ENCODE results near the gene KLF15.

KLF15 gene

DNA sequence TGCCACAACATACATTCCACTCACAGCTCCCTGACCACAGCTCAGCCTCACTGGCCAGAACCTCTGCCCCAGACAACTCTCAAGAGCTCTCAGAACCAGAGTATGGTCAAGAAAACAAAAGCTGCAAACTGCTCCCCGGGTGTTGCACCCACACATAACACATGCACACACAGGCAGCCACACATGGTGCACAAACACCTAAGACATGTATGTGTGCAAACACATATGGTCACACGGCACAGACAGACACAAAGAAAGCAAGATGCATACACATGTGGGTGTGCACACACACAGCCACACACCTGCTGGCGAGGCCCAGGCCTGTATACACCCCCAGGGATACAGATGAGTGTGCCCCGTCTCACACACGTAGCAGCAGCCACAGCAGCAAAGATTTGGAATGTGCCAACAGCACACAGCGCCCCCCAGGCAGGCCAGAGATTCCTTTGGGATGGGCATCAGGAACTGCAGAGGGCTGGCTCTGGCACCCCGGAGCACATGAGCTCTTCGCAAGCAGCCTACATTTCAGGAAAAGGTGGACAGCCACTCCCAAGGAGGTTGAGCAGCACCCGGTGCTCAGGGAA is 6.6 kb downstream of the KLF15 start:
- no peaks in the 10 kb centered on the region for H3K27me3 ChIP-seq (ENCODE audit: insufficient read depth, low read length)
- no peaks in the 10 kb centered on the region for H3K36me3 ChIP-seq (ENCODE audit: insufficient read depth, low read length)
- WGBS = 92% methylated on average over 9 of the region's 9 CpGs
- H3K27ac ChIP-seq (ENCODE audit: low read depth, low read length) = no peak overlapping the region
- H3K4me3 ChIP-seq (ENCODE audit: low read length) = no peak overlapping the region
- H3K4me1 ChIP-seq (ENCODE audit: insufficient read depth, low read length) = peaks cover 4% of the 10 kb centered on the region
- no peak overlapping the region for H3K9ac ChIP-seq (ENCODE audit: low read depth, low read length)
- H3K9me3 ChIP-seq (ENCODE audit: insufficient read depth, low read depth, low read length) = no peaks in the 10 kb centered on the region

DNA sequence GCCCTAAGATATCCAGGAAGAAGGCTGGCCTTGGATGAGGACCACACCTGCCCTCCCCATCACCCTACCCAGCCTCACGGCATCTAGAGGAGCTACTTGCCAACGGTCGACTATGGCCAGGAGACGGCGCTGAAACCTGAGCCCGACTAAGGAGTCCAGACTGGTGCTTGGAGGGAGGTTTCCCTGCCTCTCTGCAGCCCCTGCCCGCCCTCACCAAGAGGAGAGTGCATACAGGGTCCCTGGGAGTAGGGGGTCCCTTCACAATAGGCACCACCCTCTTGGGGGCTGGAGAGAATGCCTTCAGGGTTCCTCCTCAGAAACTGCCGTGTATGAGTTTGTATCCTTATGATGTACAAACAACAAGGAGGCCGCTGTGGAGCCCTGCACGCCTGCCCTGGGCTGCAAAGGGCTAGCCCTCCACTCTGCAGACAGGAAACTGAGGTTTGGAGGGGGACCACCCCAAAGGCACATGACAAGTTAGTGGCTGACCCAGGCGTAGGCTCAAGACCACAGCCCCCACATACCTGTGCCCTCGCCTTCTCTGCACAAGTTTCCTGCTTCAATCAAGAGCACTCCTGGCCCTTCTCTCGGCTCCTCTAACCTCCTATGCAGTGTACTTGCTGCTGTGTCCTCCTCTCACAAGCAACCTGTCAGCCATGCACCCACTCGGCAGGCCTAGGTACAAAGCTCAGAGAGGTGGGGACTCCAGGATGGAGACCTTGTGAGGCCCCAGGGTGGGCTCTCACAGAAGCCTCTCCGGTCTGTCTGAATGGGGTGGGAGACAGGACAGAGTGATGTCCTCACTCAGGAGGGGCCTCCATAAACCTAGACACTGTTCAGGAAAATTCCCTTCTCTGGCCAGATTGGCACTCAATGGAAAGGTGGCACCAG is 7.4 kb downstream of the KLF15 start:
- Histone ChIP-seq H3K27ac (ENCODE audit: low read depth, low read length) (no peak overlapping the region), H3K9ac (ENCODE audit: low read depth, low read length) (no peak overlapping the region)
- WGBS = 91% methylated on average over 15 of the region's 15 CpGs

GRCh38 chr3:126349071-126349470 is 8.1 kb downstream of the KLF15 start:
- no peaks in the 10 kb centered on the region for H3K36me3 ChIP-seq (ENCODE audit: insufficient read depth, low read length)
- no peaks in the 10 kb centered on the region for H3K4me1 ChIP-seq (ENCODE audit: insufficient read depth, low read length)
- H3K27ac ChIP-seq (ENCODE audit: low read depth, low read length) = no peak overlapping the region
- 94% methylated on average over 6 of the region's 6 CpGs for WGBS
- no peaks in the 10 kb centered on the region for H3K27me3 ChIP-seq (ENCODE audit: insufficient read depth, low read length)
- H3K9ac ChIP-seq (ENCODE audit: low read depth, low read length) = no peak overlapping the region
- H3K4me3 ChIP-seq (ENCODE audit: low read length) = no peak overlapping the region
- H3K9me3 ChIP-seq (ENCODE audit: insufficient read depth, low read depth, low read length) = no peaks in the 10 kb centered on the region

More for the DNA sequence above, 7.4 kb downstream of the KLF15 start:
- no peaks in the 10 kb centered on the region for H3K27me3 ChIP-seq (ENCODE audit: insufficient read depth, low read length)
- H3K4me3 ChIP-seq (ENCODE audit: low read length) = no peak overlapping the region
- H3K4me1 ChIP-seq (ENCODE audit: insufficient read depth, low read length) = no peaks in the 10 kb centered on the region
- no peaks in the 10 kb centered on the region for H3K9me3 ChIP-seq (ENCODE audit: insufficient read depth, low read depth, low read length)
- H3K36me3 ChIP-seq (ENCODE audit: insufficient read depth, low read length) = no peaks in the 10 kb centered on the region

DNA sequence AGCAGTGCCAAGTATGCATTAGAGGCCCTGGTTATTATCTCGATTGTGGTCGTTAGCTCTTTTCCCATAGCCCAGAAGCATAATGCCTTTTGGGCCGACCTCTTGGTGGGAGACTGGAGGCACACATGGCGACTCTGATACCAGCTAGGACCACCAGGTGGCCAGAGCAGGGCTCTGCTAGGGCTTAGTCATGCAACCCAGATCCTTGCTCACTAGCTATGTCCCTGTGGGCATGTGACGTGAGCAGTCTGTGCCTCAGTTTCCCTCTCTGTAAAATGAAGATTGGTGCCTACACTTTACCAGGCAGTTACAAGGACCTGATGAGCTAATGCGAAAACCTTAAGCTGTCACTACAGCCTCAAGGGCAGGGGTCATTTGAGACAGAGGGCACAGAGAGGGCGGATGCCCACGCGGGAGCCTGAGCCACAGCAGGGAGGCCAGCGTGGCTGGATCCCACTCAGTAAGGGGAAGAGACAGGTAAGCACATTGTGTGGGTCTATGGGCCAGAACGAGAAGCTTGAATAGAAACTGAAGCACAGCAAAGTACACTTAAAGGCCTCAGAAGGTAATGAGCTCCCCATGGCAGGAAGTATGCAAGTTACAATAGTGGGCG is 8.8 kb downstream of the KLF15 start:
- H3K36me3 ChIP-seq (ENCODE audit: insufficient read depth, low read length) = no peaks in the 10 kb centered on the region
- H3K9ac ChIP-seq (ENCODE audit: low read depth, low read length) = no peak overlapping the region
- no peaks in the 10 kb centered on the region for H3K9me3 ChIP-seq (ENCODE audit: insufficient read depth, low read depth, low read length)
- no peak overlapping the region for H3K4me3 ChIP-seq (ENCODE audit: low read length)
- no peak overlapping the region for H3K27ac ChIP-seq (ENCODE audit: low read depth, low read length)
- H3K27me3 ChIP-seq (ENCODE audit: insufficient read depth, low read length) = no peaks in the 10 kb centered on the region
- no peaks in the 10 kb centered on the region for H3K4me1 ChIP-seq (ENCODE audit: insufficient read depth, low read length)
- 91% methylated on average over 12 of the region's 12 CpGs for WGBS

- no peaks in the 10 kb centered on the region for H3K9me3 ChIP-seq (ENCODE audit: insufficient read depth, low read depth, low read length)
- H3K4me1 ChIP-seq (ENCODE audit: insufficient read depth, low read length) = peaks cover 3% of the 10 kb centered on the region; the same call in 1 of the 2 replicates
- H3K27me3 ChIP-seq (ENCODE audit: insufficient read depth, low read length) = no peaks in the 10 kb centered on the region
- H3K4me3 ChIP-seq (ENCODE audit: low read length) = no peak overlapping the region
- 89% methylated on average over 8 of the region's 8 CpGs for WGBS
- H3K36me3 ChIP-seq (ENCODE audit: insufficient read depth, low read length) = no peaks in the 10 kb centered on the region
- no peak overlapping the region for H3K9ac ChIP-seq (ENCODE audit: low read depth, low read length)
- no peak overlapping the region for H3K27ac ChIP-seq (ENCODE audit: low read depth, low read length)
These were observed 9.6 kb downstream of the KLF15 start for GRCh38 chr3:126347543-126348161.

DNA sequence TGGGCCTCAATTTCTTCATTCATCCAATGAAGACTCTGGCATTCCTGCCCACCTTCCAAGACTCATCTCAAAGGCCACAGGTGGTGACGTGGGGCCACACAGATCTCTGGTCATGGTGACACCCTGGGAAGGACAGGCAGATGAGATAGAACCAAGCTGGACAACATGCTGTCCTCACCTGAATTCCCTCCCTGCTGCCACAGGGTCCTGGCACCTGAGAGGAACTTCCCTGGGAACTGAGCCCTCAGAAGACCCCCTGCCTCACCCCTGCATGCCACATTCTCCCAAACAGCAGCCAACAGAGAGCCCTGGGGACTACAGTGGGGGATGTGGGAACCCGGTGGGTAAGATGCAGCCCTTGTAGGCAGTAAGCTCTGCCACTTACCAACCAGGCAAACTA is 10.7 kb downstream of the KLF15 start:
- H3K27me3 ChIP-seq (ENCODE audit: insufficient read depth, low read length) = no peaks in the 10 kb centered on the region
- H3K9me3 ChIP-seq (ENCODE audit: insufficient read depth, low read depth, low read length) = no peaks in the 10 kb centered on the region
- WGBS = 82% methylated on average over 2 of the region's 2 CpGs
- H3K36me3 ChIP-seq (ENCODE audit: insufficient read depth, low read length) = no peaks in the 10 kb centered on the region
- no peak overlapping the region for H3K4me3 ChIP-seq (ENCODE audit: low read length)
- H3K27ac ChIP-seq (ENCODE audit: low read depth, low read length) = no peak overlapping the region
- peaks cover 5% of the 10 kb centered on the region; the same call in 1 of the 2 replicates for H3K4me1 ChIP-seq (ENCODE audit: insufficient read depth, low read length)
- H3K9ac ChIP-seq (ENCODE audit: low read depth, low read length) = no peak overlapping the region

DNA sequence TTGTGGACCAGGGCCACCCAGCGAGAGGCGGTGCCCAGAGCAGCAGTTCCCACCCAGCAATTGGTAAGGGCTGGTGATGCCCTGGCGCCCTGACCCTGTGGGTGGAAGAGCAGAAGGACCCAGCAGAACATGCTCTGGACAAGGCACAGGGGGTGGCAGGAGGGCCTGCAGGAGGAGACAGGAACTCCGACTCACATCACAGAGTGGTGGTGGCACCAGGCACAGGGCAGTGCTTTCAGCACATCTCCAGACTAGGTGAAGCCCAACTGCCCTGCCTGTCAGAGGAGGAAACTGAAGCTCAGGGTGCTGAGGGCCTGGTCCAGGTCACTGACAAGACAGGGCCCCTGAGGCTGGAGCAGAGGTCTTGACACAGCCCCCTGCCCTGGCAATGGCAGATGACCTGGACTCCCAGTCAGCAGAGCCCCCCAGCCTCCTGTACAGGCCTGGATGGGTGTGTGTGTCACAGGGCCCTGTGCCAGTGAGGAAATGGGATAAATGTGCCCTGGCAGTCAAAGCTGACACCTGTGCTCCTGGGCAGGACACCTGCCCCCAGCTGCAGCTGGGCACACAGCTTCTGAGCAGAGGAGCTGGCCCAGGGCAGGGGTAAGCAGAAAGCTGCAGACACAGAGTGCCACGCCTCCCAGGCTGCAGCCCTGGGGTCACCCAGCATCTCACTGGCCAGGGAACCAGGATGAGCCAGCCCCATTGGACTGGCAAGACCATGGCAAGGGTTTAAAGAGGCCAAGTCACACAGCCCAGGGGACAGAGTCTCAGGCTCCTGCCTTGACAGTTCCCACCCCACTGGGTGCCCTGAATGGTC is 11.4 kb downstream of the KLF15 start:
- Histone ChIP-seq H3K27ac (ENCODE audit: low read depth, low read length) (no peak overlapping the region), H3K9ac (ENCODE audit: low read depth, low read length) (no peak overlapping the region), H3K9me3 (ENCODE audit: insufficient read depth, low read depth, low read length) (no peaks in the 10 kb centered on the region), H3K36me3 (ENCODE audit: insufficient read depth, low read length) (no peaks in the 10 kb centered on the region), H3K4me3 (ENCODE audit: low read length) (no peak overlapping the region), H3K4me1 (ENCODE audit: insufficient read depth, low read length) (peaks cover 5% of the 10 kb centered on the region; the same call in 1 of the 2 replicates), H3K27me3 (ENCODE audit: insufficient read depth, low read length) (no peaks in the 10 kb centered on the region)
- WGBS = 94% methylated on average over 5 of the region's 5 CpGs

GRCh38 chr3:126345231-126345630 is 12.0 kb downstream of the KLF15 start:
- Histone ChIP-seq H3K9ac (ENCODE audit: low read depth, low read length) (no peak overlapping the region), H3K27ac (ENCODE audit: low read depth, low read length) (no peak overlapping the region), H3K4me3 (ENCODE audit: low read length) (no peak overlapping the region), H3K27me3 (ENCODE audit: insufficient read depth, low read length) (no peaks in the 10 kb centered on the region), H3K36me3 (ENCODE audit: insufficient read depth, low read length) (no peaks in the 10 kb centered on the region), H3K4me1 (ENCODE audit: insufficient read depth, low read length) (peaks cover 5% of the 10 kb centered on the region; the same call in 1 of the 2 replicates), H3K9me3 (ENCODE audit: insufficient read depth, low read depth, low read length) (no peaks in the 10 kb centered on the region)
- WGBS = 96% methylated on average over 7 of the region's 7 CpGs

DNA sequence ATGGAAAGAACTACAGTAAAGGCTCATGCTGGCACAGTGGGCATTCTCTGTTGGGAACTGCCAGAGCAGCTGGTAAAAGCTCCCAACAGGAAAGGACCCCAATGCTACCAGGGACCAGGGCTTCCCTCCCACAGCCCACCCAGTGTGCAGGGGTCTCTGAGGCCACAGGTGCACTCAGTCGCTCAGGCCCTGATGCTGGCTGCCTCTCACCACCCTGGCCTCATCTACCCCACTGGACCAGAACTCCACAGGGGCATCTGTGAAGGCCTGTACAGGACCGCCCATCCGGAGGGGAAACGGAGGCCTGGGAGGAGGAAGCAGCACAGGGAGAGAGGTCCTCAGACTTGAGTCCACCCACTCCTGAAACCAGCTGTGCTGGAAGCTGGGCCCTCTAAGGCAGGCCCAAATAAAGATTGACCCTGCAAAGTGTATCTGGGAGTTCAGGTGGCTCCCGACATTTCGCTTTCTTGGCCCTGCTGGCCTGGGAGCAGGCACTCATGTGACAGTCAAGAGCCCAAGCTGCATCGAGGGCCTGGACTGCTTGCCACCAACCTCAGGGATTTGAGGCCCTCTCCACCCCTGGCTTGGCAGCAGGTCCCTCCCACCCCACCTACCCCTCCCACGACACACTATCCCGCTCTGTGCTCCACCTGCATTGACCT is 12.7 kb downstream of the KLF15 start:
- no peaks in the 10 kb centered on the region for H3K27me3 ChIP-seq (ENCODE audit: insufficient read depth, low read length)
- no peaks in the 10 kb centered on the region for H3K9me3 ChIP-seq (ENCODE audit: insufficient read depth, low read depth, low read length)
- no peak overlapping the region for H3K9ac ChIP-seq (ENCODE audit: low read depth, low read length)
- H3K27ac ChIP-seq (ENCODE audit: low read depth, low read length) = no peak overlapping the region
- H3K4me3 ChIP-seq (ENCODE audit: low read length) = no peak overlapping the region
- peaks cover 5% of the 10 kb centered on the region; the same call in 1 of the 2 replicates for H3K4me1 ChIP-seq (ENCODE audit: insufficient read depth, low read length)
- H3K36me3 ChIP-seq (ENCODE audit: insufficient read depth, low read length) = no peaks in the 10 kb centered on the region
- WGBS = 91% methylated on average over 9 of the region's 9 CpGs

DNA sequence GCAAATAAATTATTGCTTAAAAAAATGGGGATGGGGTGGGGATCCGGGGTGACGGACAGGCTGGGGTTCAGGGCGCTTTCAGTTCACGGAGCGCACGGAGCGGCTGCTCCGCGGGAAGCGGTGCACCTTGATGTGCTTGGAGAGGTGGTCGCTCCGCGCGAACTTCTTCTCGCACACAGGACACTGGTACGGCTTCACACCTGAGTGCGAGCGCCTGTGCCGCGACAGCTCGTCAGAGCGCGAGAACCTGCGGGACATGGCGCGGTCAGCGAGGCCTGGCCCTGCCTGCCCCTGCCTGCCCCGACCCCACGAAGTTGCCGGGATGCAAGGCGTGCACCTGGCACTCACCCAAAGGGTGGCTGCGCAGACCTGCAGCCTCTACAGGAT is 13.6 kb downstream of the KLF15 start:
- Histone ChIP-seq H3K4me3 (ENCODE audit: low read length) (no peak overlapping the region), H3K4me1 (ENCODE audit: insufficient read depth, low read length) (peaks cover 5% of the 10 kb centered on the region; the same call in 1 of the 2 replicates), H3K27me3 (ENCODE audit: insufficient read depth, low read length) (no peaks in the 10 kb centered on the region), H3K36me3 (ENCODE audit: insufficient read depth, low read length) (no peaks in the 10 kb centered on the region), H3K9ac (ENCODE audit: low read depth, low read length) (no peak overlapping the region), H3K9me3 (ENCODE audit: insufficient read depth, low read depth, low read length) (no peaks in the 10 kb centered on the region), H3K27ac (ENCODE audit: low read depth, low read length) (no peak overlapping the region)
- 96% methylated on average over 32 of the region's 32 CpGs for WGBS
